Measurements from ENCODE around the gene ELOB.
A peak's percentile ranks its signal among the peaks of the same experiment; 100 is the strongest.

The ELOB gene

GRCh38 chr16:2777231-2777902, at the start of gene ELOB:
Gene ELOB (minus strand): TSS chr16:2777280. CDS start chr16:2777239, 41 bp downstream.
- peak; percentile 85 to 90 for DNase-seq (ENCODE audit: low read depth in 2 of 2)

- no peak for DNase-seq (ENCODE audit: low read depth in 2 of 2)
Observed at GRCh38 chr16:2825906-2826305, 48.8 kb upstream of the ELOB start.

- no peak for DNase-seq (ENCODE audit: low read depth in 2 of 2)
Observed at GRCh38 chr16:2825049-2825742, 48.1 kb upstream of the ELOB start.

DNA sequence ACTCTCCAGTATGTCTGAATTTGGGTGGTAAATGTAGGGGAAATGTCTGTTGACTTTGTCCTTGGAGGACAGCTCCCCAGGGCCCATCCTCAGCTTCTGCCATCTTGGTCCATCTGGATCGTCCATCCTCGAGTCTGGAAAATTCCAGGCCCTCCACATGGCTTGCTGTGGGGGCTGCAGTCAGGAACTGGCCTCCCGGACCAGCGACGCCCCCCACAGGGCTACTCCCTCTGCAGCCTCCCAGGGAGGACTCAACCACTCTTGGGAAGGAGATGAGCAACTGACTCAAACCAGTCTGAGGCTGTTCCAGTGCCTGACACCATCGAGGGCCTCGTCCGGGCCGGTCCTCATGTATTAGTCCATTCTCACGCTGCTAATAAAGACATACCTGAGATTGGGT, 47.5 kb upstream of the ELOB start:
- DNase-seq (ENCODE audit: low read depth in 2 of 2), result no peak

- DNase-seq (ENCODE audit: low read depth in 2 of 2), result no peak
Observed at GRCh38 chr16:2822496-2822895, 45.4 kb upstream of the ELOB start.

DNA sequence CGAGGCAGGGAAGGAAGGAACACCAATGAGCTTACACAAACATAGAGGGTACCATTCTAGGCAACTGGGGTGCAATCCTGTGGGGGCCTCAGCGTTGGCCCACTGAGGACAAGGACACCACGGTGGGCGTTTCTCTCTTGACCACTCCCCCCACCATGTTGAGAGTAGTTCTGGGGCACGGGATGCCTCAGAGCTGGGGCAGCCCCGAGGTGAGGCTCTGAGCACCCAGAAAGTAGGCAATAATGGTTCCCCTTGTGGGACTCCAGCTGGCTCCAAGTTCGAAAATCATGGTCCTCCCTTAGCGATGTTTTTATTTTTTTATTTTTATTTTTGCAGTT, 45.0 kb upstream of the ELOB start:
- DNase-seq (ENCODE audit: low read depth in 2 of 2), result no peak

DNA sequence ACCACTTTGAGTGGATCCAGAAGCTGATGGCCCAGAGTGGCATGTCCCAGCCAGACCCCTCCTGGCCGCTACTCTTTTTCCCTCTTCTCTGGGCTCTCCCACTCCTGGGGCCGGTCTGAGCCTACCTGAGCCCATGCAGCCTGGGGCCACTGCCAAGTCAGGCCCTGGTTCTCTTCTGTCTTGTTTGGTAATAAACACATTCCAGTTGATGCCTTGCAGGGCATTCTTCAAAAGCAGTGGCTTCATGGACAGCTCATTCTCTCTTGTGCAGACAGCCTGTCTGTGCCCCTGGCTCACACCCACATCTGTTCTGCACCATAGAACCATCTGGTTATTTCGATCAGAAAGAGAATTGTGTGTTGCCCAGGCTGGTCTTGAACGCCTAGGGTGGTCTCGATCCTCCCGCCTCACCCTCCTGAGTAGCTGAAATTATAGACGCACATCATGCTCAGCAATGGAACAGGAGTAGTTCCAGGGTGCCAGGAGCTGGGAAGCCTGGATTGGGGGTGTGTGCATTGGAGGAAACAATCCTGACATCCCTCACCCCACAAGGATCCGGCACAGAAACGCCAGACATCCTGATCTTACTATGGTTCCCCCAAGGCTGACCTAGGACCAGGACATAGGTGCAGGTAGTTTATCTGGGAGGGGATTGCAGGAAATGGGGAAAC, 44.5 kb upstream of the ELOB start:
- no peak for DNase-seq (ENCODE audit: low read depth in 2 of 2)

DNA sequence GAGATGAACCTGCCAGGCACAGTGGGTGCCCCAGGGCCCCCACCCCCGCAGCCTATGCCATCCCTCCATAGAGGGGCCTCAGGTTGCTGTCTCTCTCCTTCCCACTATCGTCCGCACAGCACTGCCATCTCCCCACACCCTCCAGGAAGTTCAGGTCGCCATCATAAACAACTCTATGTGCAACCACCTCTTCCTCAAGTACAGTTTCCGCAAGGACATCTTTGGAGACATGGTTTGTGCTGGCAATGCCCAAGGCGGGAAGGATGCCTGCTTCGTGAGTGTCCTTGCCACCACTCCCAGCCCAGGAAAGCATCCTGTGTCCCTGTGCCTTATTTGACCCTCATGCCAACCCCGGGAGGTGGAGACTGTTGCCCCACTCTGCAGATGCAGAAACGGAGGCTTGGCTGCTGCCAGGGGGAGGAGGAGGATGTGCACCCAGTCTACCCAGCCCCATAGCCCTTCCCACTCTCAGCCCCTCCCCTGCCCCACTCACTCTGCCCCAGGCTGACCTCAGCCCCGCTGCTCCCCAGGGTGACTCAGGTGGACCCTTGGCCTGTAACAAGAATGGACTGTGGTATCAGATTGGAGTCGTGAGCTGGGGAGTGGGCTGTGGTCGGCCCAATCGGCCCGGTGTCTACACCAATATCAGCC, 43.9 kb upstream of the ELOB start:
- DNase-seq (ENCODE audit: low read depth in 2 of 2), result no peak

DNA sequence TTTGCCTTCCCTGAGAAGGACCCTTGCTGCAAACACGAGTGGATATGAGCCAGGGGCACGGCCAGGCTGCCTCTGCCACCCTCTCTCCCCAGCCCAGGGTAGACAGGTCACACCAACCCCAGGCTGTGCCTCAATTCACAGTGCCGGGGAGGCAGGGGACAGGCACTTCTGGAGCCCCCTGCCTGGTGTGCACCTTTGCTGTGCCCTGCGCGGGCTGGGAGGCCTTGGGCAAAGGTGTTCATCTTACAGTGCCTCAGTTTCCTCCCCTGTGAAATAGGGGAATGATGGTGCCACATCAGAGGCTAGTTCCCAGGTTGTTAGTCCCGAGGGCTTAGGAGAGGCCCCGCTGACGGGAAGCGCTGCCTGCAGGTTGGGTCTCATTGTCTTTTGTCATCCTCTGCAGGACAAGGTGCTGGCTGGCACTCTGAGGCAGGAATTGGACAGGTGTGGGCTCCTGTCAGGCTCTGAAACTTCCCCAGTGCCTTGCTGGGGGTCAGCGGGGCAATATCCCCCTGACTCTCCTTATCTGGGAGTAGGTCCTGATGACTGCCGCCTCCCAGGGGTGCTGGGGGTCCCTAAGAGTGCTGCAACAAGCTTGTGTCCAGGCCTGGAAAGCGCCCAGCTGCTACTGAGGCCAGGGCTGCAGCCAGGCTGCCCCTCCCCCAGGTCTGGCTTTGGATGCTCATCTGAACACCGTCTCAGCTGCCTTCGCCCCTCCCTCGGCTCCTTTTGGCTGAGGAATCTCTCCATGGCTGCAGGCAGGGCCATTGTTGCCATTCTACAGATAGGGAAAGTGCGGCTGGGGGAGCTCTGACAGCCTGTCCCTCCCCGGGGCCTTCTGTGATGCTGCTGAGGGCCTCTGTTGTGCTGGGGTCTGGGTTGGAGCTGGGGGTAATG, 43.1 kb upstream of the ELOB start:
- no peak for DNase-seq (ENCODE audit: low read depth in 2 of 2)

DNA sequence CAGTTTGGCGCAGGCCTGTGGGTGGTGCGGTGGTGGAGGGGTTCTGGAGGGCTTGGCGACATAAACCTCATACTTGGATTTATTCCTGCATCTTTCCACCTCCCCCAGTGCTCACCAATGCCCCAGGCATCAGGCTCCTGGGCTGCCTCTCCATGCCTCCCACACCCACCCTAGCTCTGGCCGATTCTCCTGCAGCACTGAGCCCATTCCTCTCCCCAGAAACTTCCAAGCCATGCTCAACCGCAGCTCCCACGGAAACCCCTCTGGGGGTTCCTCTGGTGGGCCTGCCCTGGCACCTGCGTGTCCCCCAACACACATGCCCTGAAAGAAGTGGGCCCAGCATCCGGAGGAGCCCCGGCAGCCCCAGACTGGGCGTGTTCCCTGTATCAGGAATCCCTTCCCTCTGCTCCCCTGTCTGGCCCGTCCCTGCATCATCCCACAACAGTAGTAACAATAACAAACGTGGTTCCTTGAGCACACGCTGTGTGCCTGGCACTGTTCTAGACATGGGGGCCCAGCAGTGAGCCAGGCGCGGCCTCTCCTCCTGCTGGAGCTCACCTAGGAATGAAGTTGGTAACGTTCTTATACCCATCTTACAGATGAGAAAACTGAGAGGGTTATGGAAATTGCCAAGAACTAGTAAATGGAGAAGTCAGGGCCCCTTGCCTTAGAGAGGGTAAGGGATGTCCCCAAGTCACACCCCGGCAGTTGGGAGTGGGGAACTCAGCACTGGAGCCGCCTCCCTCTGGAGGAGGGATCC, 42.3 kb upstream of the ELOB start:
- DNase-seq (ENCODE audit: low read depth in 2 of 2), result no peak

- DNase-seq (ENCODE audit: low read depth in 2 of 2), result no peak
Observed at GRCh38 chr16:2818272-2818876, 41.3 kb upstream of the ELOB start.

GRCh38 chr16:2817340-2818271, 40.5 kb upstream of the ELOB start:
- DNase-seq (ENCODE audit: low read depth in 2 of 2), result peak in 1 of 2 donors; percentile 14

- DNase-seq (ENCODE audit: low read depth in 2 of 2), result peak; percentile 20 to 33
Observed at GRCh38 chr16:2816751-2817339, 39.8 kb upstream of the ELOB start, which contains the start of gene PRSS21. Gene PRSS21 (plus strand): TSS chr16:2817237. CDS start chr16:2817269, 32 bp downstream.

- DNase-seq (ENCODE audit: low read depth in 2 of 2), result no peak
Observed at GRCh38 chr16:2815299-2815771, 38.3 kb upstream of the ELOB start.

- DNase-seq (ENCODE audit: low read depth in 2 of 2), result no peak
Observed at GRCh38 chr16:2814551-2815298, 37.6 kb upstream of the ELOB start.

DNA sequence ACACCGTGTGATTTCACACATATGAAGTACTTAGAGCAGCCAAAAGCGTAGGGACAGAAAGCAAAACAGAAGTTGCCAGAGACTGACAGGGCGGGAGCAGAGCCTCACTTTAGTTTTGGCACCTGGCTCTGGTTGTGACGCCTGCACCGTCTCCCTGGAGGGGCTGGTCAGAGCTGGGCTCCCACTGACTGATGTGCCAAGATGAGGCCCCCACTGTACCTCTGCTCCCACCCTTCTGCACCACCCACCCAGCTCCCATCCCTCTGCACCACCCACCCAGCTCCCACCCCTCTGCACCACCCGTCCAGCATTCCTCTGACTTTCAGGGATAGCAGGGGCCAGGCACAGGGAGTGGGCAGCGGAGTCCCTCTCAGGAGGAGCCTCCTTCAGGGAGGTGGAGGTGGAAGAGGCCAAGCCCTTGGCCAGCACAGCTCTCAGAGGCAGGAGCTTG, 36.7 kb upstream of the ELOB start:
- DNase-seq (ENCODE audit: low read depth in 2 of 2), result no peak

- DNase-seq (ENCODE audit: low read depth in 2 of 2), result no peak
Observed at GRCh38 chr16:2811703-2812471, 34.8 kb upstream of the ELOB start.
